ENCODE data around the gene GRM8. TPM values are rescaled to one million over a fixed set of nuclear protein-coding genes. Genes with fewer than 3 reads are reported as not detected.

The GRM8 gene
- total RNA-seq, 1 experiment from 2014 or later, result 0.27 TPM

DNA sequence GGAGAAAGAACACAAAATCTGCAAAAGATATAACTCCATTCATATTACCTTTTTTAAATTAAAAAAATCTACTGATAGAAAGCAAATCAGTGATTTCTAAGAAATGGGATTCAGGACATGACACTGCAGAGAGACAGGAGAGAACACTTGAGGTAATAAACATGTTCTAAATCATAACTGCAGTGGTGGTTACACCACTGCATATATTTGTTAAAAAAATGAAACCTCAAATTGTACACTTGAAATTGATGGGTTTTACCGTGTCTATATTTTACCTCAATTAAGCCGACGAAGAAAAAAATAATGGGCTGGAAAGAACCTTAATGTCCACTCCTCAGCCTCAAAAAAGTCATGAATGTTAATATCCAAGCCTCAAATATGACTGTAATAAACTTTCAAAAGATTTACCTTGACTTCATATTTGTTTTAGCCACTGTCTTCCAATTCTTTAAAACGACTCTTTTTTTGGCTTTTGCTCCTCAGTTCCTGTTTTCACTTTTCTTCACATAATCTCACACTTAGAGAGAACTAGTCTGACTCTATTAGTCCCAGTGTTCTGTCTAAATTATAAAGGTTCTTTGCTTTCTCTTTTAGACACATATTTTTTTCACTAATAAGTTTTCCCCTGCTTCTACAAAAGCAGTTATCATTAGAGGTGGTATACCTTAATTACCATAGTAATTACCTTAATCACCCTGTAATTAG lies 502.4 kb downstream of the GRM8 start:
- no peak for DNase-seq (ENCODE audit: low read depth)

DNA sequence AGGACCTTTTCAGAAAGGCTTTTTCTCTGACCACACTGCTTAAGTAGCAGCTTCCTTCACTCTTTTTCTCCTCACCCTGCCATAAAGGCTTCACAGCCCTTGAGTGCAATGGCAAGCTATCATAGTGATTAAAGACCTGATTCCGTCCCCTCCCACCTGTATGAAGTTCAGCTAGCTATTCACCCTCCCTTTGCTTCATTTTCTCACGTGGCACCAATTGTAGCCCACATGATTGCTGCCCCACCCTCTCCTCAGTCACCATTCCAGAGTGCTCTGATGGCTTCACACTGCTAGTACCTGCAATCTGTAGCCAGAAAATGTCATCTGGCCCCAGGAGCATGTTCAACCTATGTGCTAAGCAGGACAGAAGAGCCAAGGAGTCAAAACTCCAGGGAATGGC lies 523.8 kb downstream of the GRM8 start:
- DNase-seq (ENCODE audit: low read depth), result no peak

DNA sequence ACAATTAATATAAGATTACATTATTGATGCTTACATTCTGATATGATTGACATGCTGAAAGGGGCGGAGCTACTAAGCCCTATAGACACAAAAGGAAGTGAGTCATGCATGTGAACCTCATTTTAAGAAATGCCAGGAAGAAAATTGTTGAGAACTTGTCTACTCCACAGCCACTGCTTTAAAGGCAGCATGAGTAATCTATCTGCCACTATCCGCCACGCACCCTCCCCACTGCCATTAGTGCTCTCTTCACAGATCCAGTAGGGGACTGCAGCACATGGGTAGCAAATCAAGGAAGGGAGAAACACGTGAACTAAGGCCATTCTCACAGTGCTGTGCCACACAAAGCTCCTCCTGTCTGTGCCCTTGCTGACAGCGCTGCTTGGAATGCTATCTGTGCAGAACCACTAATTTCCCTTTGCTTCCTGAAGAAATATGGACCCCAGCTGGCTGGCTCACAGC lies 524.8 kb downstream of the GRM8 start:
- peak; percentile 84 for DNase-seq (ENCODE audit: low read depth)

DNA sequence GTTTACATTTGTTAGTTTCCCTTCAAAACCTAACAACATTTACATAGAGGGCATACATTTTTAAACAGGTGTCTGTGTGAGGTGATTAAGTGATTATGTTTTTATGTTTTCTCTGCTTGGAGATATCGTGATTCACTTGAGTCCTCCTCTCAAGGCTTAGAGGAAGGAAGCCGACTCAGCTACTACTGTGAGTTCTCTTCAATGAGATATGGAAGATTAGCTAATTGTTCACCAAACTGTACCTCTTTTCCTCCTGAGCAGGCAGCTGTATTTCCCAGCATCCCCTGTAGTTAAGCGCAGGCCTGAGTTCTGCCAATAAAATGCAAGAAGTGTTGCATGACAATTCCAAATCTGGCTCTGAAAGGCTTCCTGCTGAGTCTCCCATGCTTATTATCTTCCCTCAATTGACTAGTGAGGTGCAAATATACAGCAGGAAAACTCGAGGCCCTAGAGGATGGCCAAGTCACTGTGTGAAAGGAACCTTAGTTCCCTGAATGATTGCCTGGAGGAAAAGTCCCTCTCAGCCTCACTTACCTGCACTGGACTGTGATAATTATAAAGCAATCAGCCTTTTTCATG lies 528.7 kb downstream of the GRM8 start:
- DNase-seq (ENCODE audit: low read depth), result no peak

DNA sequence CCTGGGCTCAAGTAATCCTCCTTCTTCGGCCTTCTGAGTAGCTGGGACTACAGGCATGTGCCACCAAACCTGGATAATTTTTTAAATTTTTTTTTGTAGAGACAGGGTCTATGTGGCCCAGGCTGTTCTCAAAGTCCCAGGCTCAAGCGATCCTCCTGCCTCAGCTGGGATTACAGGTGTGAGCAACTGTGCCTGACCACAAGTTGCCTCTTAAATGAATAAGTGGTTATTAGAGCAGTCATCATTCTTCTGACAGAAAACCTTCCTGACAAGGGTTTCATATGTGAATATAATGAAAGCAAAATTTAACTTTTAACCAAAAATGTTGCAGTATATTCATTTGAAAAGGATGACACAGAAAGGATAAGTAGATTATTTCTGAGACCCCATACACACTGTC lies 532.5 kb downstream of the GRM8 start:
- DNase-seq (ENCODE audit: low read depth), result no peak

DNA sequence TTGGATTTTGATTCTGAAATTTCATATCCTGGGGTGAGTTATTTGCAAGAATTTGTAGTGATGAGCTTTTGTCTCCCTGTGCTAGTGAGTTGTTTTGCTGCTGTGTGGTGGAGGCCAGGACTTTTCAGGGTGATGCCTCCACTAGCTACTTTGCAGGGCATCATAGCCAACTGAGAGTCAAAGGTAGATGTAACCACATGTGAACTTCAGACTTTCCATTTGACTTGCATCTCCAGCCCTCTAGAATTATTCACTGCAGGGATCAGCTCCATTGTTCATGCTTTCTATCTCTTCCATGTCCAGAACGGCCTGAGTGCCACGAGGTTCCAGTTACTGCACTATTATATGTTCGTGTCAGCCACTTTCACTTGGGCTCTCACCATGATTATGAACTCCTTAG lies 534.3 kb downstream of the GRM8 start:
- no peak for DNase-seq (ENCODE audit: low read depth)

DNA sequence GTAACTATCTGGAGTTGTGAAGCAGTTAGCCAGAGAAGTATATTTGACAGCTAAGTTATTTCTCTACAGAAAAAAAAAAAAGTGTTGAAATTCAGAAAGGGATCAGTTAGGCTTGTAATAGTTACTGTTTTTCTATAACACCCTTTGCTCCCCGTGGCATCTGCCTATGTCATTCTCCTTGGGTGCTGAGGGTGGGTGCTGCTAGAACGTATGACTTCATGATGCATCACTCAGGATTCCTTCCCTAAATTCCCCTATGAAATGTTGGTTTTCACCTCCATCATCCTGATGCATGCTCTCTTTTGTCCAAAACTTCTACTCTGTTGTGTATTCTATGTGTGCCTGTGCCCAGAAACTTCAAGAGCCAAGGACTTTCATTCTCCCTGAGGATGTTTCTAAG lies 536.4 kb downstream of the GRM8 start:
- DNase-seq (ENCODE audit: low read depth), result peak; percentile 26

DNA sequence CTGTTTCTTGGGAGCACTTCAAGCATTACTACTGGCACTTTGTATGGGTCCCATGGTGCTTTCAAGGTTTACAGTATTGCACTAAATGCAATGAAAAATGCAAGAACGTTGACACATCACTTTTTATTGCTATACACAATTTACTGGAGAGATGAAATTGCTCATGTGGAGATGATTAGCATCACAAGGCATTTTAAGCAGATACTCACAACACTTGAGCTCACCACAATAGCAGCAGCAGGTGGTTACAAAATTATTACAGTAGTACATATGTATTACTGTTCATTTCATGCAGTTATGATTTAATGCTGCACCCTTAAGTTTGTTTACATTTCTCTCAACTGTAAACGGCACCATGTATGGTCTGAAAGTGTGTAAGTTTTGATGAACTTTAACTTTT lies 537.7 kb downstream of the GRM8 start:
- no peak for DNase-seq (ENCODE audit: low read depth)

DNA sequence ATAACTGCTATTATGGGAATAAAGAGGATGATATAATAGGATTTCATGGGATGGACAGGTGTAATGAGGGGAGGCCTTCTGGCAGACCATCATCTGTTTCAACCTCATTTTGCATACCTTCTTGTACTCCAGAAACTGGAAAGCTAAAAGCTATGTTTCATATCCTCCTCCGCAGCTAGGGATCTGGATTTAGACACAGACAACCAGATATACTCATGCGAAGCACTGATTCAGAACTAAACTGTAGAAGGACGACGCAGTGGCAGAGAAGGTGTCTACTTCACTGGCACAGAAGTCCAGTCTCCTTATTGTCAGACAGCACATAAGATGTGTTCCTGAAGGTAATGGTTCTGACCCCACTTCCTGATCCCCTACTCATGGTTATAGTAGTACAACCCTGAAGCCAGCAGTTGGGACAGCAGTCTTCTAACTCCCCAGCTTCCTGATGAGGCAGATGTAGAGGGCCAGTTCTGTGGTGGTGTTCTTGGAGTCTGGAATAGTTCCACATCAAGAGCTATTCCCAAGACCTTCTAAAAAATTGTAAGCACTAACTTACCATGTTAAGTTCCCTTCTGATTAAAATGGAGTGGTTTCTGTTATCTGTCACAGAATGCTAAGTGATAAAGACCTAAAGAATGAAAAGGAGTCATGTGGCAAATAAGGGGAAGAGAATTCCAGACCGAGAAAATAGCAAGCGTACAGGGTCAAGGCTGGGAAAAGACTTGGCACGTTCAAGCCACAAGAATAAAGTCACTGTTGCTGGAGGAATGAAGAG lies 550.3 kb downstream of the GRM8 start:
- DNase-seq (ENCODE audit: low read depth), result no peak

DNA sequence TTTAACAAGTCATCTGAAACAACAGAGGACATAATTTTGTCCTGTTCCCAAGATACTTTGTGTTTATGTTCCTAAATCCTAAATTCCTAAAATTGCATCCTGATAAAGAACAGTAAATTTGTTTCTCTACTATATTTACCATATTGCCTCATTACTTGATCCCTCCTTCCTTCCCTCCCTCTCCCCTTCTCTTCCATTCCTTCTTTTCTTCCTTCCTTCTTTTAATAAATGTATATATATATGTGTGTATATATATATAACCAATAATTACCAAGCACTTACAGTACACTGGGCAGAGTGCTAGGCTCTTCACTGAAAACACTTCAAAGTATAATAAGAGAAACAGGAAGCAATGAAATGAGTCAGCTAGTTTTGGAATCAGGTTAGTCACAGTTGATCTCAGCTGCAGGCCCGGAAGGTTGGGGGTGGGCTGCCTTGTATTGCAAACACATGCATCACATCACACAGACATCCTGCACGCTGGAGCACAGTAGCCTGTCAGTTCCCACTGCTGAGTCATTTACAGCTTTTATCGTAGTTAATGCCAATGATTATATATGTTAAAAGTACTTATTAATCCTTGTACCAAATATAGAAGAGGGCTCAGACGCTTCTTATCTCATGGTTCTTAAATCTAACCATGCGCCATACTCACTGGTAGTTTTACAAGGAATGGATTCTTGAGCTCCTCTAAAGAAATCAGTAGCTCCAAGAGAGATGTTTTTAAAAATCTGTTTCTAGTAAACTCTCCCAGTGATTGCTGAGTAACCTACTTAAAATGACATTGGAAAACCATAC lies 551.7 kb downstream of the GRM8 start:
- peak; percentile 99 for DNase-seq (ENCODE audit: low read depth)

DNA sequence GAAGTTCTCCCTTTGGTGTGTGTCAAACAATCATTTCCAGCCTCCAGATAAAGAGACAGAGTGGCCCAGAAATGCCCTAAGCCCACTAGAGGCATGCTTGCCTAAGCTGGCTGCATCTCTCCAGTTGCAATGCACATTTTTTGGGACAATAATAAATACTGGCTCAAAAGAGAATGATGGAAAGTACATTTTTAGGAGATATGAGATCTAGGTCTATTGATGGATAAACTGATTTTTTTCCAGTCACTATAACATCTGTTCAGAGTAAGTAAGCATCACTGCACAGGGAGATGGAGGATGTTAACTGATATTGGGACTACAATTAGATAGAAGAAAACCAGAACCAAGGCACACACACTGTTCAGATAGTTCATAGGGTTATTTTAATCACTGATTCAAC lies 553.0 kb downstream of the GRM8 start:
- DNase-seq (ENCODE audit: low read depth), result no peak

DNA sequence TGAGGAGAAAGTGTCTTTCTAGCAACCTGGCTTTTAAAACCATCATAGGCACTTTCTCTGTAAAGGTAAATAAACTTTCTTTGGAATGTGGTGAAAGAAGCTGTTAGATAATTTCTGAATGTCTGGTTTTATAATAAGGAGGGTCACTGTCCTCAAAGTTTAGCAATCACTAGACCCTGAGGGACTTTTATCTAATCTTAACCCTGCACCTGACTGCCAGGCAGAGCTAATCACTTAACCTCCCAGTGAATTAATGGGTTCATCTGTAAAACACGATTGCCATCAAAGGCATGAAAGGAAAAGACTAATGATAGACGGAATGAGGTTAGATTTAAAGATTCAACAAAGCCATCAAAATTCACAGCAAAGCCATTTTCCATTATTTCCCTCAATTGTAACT lies 553.8 kb downstream of the GRM8 start:
- no peak for DNase-seq (ENCODE audit: low read depth)

DNA sequence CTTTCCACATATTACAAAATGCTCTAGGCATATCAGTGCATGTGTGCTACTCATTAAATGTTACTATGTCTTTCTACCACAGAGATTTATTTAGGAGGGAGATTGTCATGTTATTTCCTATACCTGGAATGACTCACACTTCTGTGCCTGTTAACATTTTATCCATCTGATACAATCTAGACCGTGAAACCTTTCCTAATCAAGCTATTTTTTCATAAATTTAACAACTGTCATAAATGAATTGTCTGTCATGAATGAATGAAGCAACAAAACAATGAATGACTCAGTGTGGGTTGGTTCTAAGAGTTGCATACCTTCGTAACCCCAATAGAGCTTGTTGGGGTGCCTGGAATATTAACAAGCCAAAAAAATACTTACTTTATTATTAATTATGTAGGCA lies 554.3 kb downstream of the GRM8 start:
- DNase-seq (ENCODE audit: low read depth), result no peak

DNA sequence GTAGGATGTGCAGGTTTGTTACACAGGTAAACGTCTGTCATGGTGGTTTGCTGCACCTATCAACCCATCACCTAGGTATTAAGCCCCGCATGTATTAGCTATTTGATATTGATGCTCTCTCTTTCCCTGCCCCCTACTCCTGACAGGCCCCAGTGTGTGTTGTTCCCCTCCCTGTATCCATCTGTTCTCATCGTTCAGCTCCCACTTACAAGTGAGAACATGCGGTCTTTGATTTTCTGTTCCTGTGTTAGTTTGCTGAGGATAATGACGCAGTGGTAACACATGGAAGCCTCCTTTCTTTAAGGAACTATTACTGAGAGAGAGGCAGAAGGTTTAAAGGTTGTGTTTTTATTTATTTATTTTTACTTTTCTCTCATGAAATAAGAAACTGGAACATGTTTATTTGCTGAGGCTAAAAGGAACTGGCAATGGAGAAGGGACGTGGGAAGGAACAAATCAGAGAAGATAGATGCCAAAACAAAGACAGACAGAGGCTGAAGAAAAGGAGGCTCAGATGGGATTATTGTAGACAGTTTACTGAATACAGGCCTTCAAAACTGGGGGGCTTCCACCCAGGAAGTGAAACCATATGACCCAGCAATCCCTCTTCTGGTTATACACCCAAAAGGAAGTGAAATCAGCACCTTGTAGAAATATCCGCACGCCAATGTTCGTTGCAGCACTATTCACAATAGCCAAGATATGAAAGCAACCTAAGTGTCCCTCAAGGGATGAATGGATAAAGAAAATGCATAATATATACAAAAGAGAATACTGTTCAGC lies 556.3 kb downstream of the GRM8 start:
- no peak for DNase-seq (ENCODE audit: low read depth)

DNA sequence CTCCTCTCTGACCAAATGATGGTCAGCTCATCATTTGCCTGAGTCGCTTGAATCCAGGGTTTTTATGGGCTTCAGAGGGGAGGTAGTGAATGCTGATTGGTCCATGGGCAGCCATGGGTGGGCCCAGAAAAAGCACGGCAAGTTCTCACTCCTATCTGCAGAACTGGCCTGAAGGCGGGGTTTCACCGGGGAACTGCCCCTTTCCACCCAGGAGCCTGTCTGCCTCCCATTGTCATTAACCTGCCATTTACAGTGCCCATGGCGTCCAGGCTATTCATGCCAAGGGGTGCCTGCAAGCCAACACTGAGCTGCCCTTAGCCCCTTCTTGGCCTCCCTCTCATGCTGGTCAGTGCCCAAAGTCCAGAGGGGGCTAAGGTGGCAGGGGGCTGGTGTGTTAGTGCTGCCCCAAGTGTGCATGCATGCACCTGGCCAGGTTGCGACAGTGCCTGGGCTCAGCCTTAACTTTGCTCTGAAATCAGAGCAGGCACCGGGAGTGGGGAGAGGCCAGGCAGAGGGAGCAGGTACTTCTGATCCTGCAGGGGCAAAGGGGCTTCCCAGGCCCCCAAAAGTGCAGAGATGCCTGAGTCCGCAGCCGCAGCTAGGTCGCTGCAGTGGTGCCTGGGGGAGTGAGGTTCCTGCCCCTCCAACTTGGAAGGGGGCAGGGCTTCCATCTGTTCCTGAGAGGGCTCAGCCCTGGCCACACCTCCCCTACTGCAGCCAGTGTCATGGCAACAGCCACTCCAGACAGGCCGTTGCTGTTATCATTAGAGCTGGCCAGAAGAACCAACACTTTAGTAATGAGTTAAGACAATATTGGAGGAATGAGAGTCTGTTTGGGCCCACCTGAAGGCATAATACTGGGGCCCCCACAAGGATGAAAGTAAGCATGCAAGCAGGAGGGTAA lies 561.6 kb downstream of the GRM8 start:
- no peak for DNase-seq (ENCODE audit: low read depth)

DNA sequence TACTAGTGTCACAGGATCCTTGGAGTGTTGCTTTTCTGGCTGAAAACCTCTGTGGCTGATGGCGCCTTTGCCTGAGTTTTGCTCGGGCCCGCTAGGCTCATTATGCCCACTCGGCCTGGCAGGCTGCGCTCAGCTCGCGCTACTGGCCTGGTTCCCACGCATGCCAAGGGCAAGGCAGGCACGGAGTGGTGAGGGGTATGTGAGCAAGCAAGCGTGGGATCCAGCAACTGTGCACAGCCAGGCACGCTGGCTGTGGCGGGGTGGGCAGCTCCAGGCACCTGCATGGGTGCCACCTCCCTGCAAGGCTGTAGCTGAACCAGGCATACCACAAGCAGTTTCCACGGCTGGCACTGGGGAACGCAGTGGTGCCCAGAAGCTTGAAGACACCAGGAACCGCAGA lies 562.6 kb downstream of the GRM8 start:
- DNase-seq (ENCODE audit: low read depth), result no peak

DNA sequence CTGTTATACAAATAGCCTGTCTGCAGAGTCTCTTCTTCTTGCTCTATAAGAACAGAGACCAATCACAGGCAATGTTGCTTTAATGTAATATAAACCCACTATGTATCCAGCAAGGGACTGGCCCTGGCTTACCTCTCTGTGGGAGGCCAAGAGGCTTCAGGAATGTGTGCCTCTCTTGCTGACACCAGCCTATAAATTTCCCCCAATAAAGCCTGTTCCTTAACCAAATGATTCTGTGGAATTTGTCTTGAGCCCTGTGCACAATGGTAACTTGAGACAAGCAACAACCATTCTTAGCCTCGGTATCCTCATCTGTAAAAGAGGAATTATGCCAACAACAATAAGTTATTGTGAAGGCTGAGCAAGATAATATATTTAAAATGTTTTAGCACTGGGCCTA lies 563.7 kb downstream of the GRM8 start:
- peak; percentile 36 for DNase-seq (ENCODE audit: low read depth)

DNA sequence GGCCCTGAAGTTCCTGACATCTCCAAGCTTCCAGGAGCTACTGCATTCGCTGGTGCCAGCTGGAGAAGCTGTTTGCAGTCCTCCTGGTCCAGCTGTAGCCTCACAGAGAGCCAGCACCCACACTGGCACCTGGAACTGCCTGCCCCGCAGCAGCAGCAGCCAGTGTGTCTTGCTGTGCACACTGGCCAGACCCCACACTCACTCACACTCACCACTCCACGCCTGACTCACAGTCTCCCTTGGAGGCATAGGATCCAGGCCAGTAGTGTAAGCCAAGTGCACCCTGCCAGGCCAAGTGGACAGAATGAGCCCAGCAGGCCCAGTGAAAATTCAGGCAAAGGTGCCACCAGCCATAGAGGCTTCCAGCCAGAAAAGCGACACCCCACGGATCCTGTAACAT lies 566.3 kb downstream of the GRM8 start:
- DNase-seq (ENCODE audit: low read depth), result no peak

DNA sequence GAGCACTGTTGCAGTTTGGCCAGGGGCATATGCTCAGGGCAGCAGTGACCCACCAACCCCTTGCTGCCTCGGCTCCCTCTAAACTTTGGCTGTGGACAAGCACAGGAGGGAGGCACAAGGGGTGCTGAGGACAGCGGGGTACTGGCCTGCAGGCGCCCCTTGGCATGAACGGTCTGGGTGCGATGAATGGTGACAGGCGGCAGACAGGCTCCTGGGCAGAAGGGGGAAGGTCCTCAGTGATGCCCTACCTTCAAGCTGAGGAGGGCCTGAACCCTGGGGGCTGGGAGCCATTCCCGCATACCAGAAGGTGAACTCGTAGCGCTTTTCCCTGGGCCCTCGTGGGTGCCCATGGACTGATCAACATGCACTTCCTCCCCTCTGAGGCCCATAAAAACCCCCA lies 567.1 kb downstream of the GRM8 start:
- DNase-seq (ENCODE audit: low read depth), result no peak

DNA sequence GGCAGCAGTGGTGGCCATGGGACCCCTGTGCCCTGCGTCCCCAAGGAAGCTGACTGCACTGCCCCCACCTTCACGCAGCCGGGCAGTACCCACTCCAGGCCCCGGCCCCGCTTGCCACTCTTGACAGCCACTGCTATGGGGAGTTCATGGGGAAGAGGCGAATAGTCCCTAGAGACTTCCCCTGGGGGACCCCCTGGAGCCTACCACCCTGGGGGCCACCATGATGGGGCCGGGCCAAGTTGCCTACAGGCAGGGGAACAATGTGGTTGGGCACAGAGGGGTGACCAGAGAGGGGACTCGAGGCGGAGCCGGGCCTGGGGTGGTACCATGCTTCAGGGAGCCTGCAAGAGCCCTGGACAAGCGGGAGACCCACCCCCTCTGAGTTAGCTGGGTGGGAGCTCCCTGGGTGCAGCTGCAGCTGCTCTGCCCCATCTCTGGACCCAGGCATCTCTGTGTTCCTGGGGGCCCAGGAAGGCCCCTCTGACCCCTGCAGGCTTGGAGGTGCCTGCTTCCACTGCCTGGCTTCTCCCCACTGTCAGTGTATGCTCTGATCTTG lies 567.6 kb downstream of the GRM8 start:
- no peak for DNase-seq (ENCODE audit: low read depth)
